NCI-H146 treated with DMSO at 0.1 percent for 48 hours (cell line): ENCODE results near the gene CT47A7.
"Not testable (repeated sequence)": the region's sequence is repeated elsewhere in the genome, so short reads cannot be mapped to it uniquely, and the experiment has no call there.

Experiments used
- DNase-seq: peaks from one replicate; lab custom pipeline; 2025; ENCODE audit not compliant: unreplicated experiment; lab: John Stamatoyannopoulos, UW

The CT47A7 gene

GRCh38 chrX:120956500-120956899 lies at the start of gene CT47A7:
TSS of gene CT47A7 (minus strand) at chrX:120956600. CDS start at chrX:120956345, 255 bp downstream.
- DNase-seq = not testable (repeated sequence)

GRCh38 chrX:121000589-121000988 lies 44.2 kb upstream of the CT47A7 start:
- no peak for DNase-seq

GRCh38 chrX:120999413-120999812 lies 43.0 kb upstream of the CT47A7 start:
- DNase-seq = no peak

- DNase-seq = not testable (repeated sequence)
These were observed 29.3 kb upstream of the CT47A7 start, which contains the start of gene CT47A1 for GRCh38 chrX:120985660-120986059. TSS of gene CT47A1 (minus strand) at chrX:120985760. CDS start at chrX:120985529, 231 bp downstream.
